HepG2 (cell line): ENCODE measurements around the gene PEX11G. TPM values are rescaled to one million over a fixed set of nuclear protein-coding genes. Genes with fewer than 3 reads are reported as not detected.

Experiments used
- BRF2 ChIP-seq: sonication (generic); formaldehyde crosslinking; IDR thresholded peaks from 2 replicates; pipeline ENCODE4 v1.8.1; 2022; ENCODE audit warnings: mild to moderate bottlenecking, missing genetic modification reagents
- CBFB ChIP-seq: sonication (generic); formaldehyde crosslinking; IDR thresholded peaks from 2 replicates; pipeline ENCODE4 v1.4.0; 2020; ENCODE audit warnings: missing genetic modification reagents
- CREB1 ChIP-seq, 2 experiments: fragments of 450-650 bp in 1 of 2; IDR thresholded peaks; 2 replicates each; pipeline ENCODE4 v1.6.1; 2016 to 2017; ENCODE audit warnings: control low read depth in 1 of 2, mild to moderate bottlenecking in 1 of 2, missing compliant biosample characterization in 1 of 2, missing genetic modification characterization in 1 of 2
- GATAD1 ChIP-seq: IDR thresholded peaks from 2 replicates; pipeline ENCODE4 v1.6.1; 2016; ENCODE audit warnings: missing genetic modification reagents, missing compliant biosample characterization
- GPN1 ChIP-seq: sonication (generic); formaldehyde crosslinking; IDR thresholded peaks from 2 replicates; pipeline ENCODE4 v1.5.1; 2020; ENCODE audit warnings: missing genetic modification reagents, borderline replicate concordance
- IRF9 ChIP-seq: sonication (generic); formaldehyde crosslinking; IDR thresholded peaks from 2 replicates; pipeline ENCODE4 v1.8.0; 2022; ENCODE audit warnings: missing genetic modification reagents, mild to moderate bottlenecking, borderline replicate concordance
- MEF2D ChIP-seq: sonication (generic); formaldehyde crosslinking; IDR thresholded peaks from 2 replicates; pipeline ENCODE4 v1.5.1; 2020; ENCODE audit warnings: mild to moderate bottlenecking, missing genetic modification reagents
- MTA1 ChIP-seq: sonication (generic); formaldehyde crosslinking; IDR thresholded peaks from 2 replicates; pipeline ENCODE4 v1.4.0; 2020; ENCODE audit warnings: missing genetic modification reagents, mild to moderate bottlenecking, borderline replicate concordance
- NCOA1 ChIP-seq: sonication (generic); formaldehyde crosslinking; IDR thresholded peaks from 2 replicates; pipeline ENCODE4 v1.9.0; 2021; ENCODE audit warnings: missing genetic modification reagents
- NFE2 ChIP-seq: sonication (generic); formaldehyde crosslinking; IDR thresholded peaks from 2 replicates; pipeline ENCODE4 v1.4.0; 2020; ENCODE audit warnings: missing genetic modification reagents
- RBM39 ChIP-seq: fragments of 200-400 bp; formaldehyde crosslinking; IDR thresholded peaks from one replicate; pipeline ENCODE4 v1.6.1; 2018; ENCODE audit warnings: antibody characterized with exemption, mild to moderate bottlenecking, low read depth, low read length; ENCODE audit not compliant: poor library complexity, severe bottlenecking
- SP1 ChIP-seq, 2 experiments: fragments of 450-650 bp in 1 of 2; sonication (generic) in 1 of 2; formaldehyde crosslinking in 1 of 2; IDR thresholded peaks; 2 replicates each; pipeline versions ENCODE4 v1.4.0 to v1.6.1; 2016 to 2020; ENCODE audit warnings: missing genetic modification reagents in 1 of 2
- SUZ12 ChIP-seq: fragments of 150-350 bp; IDR thresholded peaks from 2 replicates; pipeline ENCODE4 v1.6.1; 2014; ENCODE audit warnings: low read depth, low read length
- TARDBP ChIP-seq: sonication (generic); formaldehyde crosslinking; IDR thresholded peaks from 2 replicates; pipeline ENCODE4 v1.8.0; 2022; ENCODE audit warnings: mild to moderate bottlenecking, missing genetic modification reagents
- ZNF333 ChIP-seq: sonication (generic); formaldehyde crosslinking; IDR thresholded peaks from 2 replicates; pipeline ENCODE4 v1.4.0; 2020; ENCODE audit warnings: mild to moderate bottlenecking, missing genetic modification reagents, borderline replicate concordance
- ZNF451 ChIP-seq: sonication (generic); formaldehyde crosslinking; IDR thresholded peaks from 2 replicates; pipeline ENCODE4 v1.5.0; 2020; ENCODE audit warnings: mild to moderate bottlenecking, missing genetic modification reagents
- polyA plus RNA-seq, 8 experiments: library from polyadenylated mRNA; depleted of rRNA in 3 of 8; stranded (reverse) in 7 of 8; unstranded in 1 of 8; fragments of >200 nt; fragmentation: Illumina TruSeq in 4 of 8; extraction: Trizol in 4 of 8; gene quantifications; 2 replicates each; pipeline versions ENCODE4 v1.2.1 to v1.2.3, GENCODE V29; 2011 to 2016; ENCODE audit warnings: low read depth in 4 of 8, missing spikeins in 1 of 8, mixed read lengths in 1 of 8; ENCODE audit not compliant: insufficient read depth in 1 of 8
- total RNA-seq, 5 experiments: library from RNA; depleted of rRNA; stranded (reverse); fragments of >200 nt; fragmentation: Illumina TruSeq; extraction: Trizol; gene quantifications; 2 replicates each; pipeline ENCODE4 v1.2.3, GENCODE V29; 2016; ENCODE audit warnings: low read depth in 1 of 5
- TF ChIP-seq, protein P1 (sequence below): sonication (generic); formaldehyde crosslinking; IDR thresholded peaks from 2 replicates; pipeline ENCODE4 v1.5.1; 2020; ENCODE audit warnings: missing genetic modification reagents, mild to moderate bottlenecking, borderline replicate concordance
- TF ChIP-seq, protein P2 (sequence below): sonication (generic); formaldehyde crosslinking; IDR thresholded peaks from 2 replicates; pipeline ENCODE4 v1.8.0; 2022; ENCODE audit warnings: missing genetic modification reagents, low read depth, mild to moderate bottlenecking, borderline replicate concordance
- TF ChIP-seq, protein P3 (sequence below): IDR thresholded peaks from 2 replicates; pipeline ENCODE4 v1.6.1; 2012; ENCODE audit warnings: low read length, improper control_type of control experiment

The PEX11G gene
- total and polyA plus RNA-seq, 2 of the 13 experiments (the other 11 are each of a cell fraction or from before 2014, with no cell fraction given): not detected

DNA sequence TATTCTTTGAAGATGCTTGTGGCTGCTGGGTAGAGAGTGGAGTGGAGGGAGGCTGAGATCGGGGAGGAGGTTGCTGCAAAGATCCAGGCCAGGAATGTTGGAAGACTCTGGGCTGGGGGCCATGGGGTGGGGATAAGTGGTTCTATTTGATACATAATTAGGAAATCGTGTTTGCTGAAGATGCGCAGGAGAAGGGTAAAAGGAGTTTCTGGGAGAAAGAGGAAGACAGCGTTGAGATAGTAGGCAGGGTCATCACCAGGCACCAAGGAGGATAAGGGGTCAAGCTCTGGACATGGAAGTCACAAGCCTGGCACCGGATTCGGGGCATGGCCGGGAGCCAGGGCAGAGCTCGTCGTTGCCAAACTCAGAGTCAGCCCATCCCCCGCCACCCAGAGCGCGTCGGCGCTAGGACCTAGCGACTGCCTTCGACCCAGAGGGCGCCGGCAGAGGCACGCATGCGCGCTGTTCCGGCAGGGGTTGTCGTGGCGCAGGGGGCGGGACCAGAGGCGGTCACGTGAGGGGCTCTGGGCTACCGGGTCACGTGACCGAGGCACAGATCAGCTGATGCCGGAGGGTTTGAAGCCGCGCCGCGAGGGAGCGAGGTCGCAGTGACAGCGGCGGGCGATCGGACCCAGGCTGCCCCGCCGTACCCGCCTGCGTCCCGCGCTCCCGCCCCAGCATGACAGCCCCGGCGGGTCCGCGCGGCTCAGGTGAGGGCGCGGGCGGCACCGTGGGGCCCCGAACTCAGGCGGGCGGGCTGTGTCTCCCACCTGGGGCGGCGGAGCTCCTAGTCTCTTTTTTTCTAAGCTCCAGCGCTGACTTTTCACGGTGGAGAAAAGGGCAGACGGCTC lies 33.5 kb upstream of the PEX11G start, which contains the start of gene MCOLN1 (continued):
- TF ChIP-seq, protein P1, sequence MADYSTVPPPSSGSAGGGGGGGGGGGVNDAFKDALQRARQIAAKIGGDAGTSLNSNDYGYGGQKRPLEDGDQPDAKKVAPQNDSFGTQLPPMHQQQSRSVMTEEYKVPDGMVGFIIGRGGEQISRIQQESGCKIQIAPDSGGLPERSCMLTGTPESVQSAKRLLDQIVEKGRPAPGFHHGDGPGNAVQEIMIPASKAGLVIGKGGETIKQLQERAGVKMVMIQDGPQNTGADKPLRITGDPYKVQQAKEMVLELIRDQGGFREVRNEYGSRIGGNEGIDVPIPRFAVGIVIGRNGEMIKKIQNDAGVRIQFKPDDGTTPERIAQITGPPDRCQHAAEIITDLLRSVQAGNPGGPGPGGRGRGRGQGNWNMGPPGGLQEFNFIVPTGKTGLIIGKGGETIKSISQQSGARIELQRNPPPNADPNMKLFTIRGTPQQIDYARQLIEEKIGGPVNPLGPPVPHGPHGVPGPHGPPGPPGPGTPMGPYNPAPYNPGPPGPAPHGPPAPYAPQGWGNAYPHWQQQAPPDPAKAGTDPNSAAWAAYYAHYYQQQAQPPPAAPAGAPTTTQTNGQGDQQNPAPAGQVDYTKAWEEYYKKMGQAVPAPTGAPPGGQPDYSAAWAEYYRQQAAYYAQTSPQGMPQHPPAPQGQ (CRISPR knock-in tag): no peak
- TF ChIP-seq BRF2 (CRISPR knock-in tag): no peak
- peak; percentile 68; the same call in 1 of the 2 replicates for TF ChIP-seq ZNF451 (CRISPR knock-in tag)
- no peak for TF ChIP-seq GPN1
- TF ChIP-seq, protein P2, sequence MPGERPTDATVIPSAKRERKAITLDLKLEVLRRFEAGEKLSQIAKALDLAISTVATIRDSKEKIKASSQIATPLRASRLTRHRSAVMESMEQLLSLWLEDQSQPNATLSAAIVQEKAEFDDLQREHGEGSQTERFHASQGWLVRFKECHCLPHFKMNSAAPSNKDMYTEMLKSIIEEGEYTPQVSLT (CRISPR knock-in tag): no peak
- TF ChIP-seq, protein P3, sequence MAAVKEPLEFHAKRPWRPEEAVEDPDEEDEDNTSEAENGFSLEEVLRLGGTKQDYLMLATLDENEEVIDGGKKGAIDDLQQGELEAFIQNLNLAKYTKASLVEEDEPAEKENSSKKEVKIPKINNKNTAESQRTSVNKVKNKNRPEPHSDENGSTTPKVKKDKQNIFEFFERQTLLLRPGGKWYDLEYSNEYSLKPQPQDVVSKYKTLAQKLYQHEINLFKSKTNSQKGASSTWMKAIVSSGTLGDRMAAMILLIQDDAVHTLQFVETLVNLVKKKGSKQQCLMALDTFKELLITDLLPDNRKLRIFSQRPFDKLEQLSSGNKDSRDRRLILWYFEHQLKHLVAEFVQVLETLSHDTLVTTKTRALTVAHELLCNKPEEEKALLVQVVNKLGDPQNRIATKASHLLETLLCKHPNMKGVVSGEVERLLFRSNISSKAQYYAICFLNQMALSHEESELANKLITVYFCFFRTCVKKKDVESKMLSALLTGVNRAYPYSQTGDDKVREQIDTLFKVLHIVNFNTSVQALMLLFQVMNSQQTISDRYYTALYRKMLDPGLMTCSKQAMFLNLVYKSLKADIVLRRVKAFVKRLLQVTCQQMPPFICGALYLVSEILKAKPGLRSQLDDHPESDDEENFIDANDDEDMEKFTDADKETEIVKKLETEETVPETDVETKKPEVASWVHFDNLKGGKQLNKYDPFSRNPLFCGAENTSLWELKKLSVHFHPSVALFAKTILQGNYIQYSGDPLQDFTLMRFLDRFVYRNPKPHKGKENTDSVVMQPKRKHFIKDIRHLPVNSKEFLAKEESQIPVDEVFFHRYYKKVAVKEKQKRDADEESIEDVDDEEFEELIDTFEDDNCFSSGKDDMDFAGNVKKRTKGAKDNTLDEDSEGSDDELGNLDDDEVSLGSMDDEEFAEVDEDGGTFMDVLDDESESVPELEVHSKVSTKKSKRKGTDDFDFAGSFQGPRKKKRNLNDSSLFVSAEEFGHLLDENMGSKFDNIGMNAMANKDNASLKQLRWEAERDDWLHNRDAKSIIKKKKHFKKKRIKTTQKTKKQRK: no peak
- no peak for TF ChIP-seq IRF9
- TF ChIP-seq MEF2D (CRISPR knock-in tag): peak; percentile 73; the same call in 1 of the 2 replicates
- TF ChIP-seq CBFB (CRISPR knock-in tag): peak; percentile 92
- peak; percentile 98 for TF ChIP-seq GATAD1
- peak; percentile 43 for TF ChIP-seq RBM39
- TF ChIP-seq CREB1 (IDR thresholded peaks at IDR 0.05): peak; percentile 66
- peak; percentile 58; the same call in 1 of the 2 replicates for TF ChIP-seq CREB1 (CRISPR knock-in tag; IDR thresholded peaks at IDR 0.05)
- peak; percentile 88; the same call in 1 of the 2 replicates for TF ChIP-seq MTA1 (CRISPR knock-in tag)
- peak; percentile 87 for TF ChIP-seq TARDBP (CRISPR knock-in tag)
- TF ChIP-seq SP1 (IDR thresholded peaks at IDR 0.05): no peak
- TF ChIP-seq SP1 (CRISPR knock-in tag; IDR thresholded peaks at IDR 0.05): peak; percentile 98
- no peak for TF ChIP-seq NFE2 (CRISPR knock-in tag)
- 0 out of 2 replicates have a peak, but pooled peaks have one; percentile 35 for TF ChIP-seq NCOA1 (CRISPR knock-in tag)
- TF ChIP-seq ZNF333 (CRISPR knock-in tag): no peak
- no peak for TF ChIP-seq SUZ12
